Fibroblast of lung (primary cell): ENCODE data around the gene BORCS6.

Experiments
- CTCF ChIP-seq, 2 donors: IDR thresholded peaks in 1 of 2; conservative IDR thresholded peaks in 1 of 2; 1 replicate in 1 of 2; 2 replicates in 1 of 2; pipeline ENCODE4 v1.5.1; 2011 to 2012; ENCODE audit warnings: low read length in 2 of 2, control low read depth in 1 of 2, inconsistent platforms in 1 of 2, low read depth in 1 of 2, mild to moderate bottlenecking in 1 of 2
- EZH2 ChIP-seq: IDR thresholded peaks from 2 replicates; pipeline ENCODE4 v1.5.1; 2012; ENCODE audit warnings: low read length, control low read depth, mild to moderate bottlenecking; ENCODE audit errors: missing control alignments

DNA sequence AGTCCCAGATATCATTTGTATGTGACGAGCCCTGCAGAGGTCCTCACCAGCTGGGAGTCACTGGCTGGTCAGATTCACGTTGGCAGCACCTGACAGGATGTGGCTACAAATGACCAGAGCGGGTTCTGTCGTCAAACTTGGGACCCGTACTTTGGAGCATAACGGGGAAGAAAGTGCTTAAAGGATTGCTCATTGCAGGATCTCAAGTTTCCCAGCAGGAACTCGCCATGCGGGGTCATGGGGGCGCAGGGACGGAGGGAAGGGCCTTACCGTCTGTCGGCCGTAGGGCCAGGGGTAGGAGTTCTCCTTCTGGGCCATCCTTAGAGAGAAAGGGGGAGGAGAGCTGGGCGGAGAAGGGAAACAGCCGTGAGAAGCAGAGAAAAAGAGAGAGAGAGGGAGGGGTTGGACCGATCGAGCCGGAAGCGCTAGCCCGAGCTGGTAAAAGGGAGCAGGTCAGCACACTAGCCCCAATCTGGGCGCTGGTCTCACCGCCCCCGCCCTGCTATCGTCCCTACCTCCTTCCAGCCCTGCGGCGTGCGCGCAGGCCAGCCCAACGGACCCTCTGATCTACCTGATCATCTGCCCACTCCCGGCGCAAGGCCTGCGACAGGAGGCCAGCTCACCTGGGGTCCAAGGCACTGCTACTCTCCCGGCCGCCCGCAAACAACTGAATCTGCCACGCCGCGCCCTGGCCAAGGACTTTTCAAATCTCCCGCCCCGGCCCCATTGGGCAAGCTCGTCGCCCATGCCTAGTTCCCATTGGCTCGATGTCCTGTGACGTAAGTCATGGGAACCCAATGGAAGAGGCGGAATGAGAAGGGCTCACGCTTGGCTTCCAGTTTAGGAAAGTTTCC, 20.2 kb upstream of the BORCS6 start, which contains the start of gene AURKB:
- TF ChIP-seq EZH2 (no peak), CTCF (conservative IDR thresholded peaks at IDR 0.05 in 1 of 2, IDR thresholded peaks at IDR 0.05 in 1 of 2; ENCODE audit: low read depth in 1 of 2, low read length in 2 of 2) (no peak)
